GM21367 (cell line): ENCODE data around the gene CHMP1B.

Experiments used
- ATAC-seq: cut with Tn5 transposase; IDR thresholded peaks from one replicate; pipeline ENCODE4 v1.9.1; 2021; ENCODE audit not compliant: unreplicated experiment

CHMP1B gene

GRCh38 chr18:11851146-11851805 is at the start of gene CHMP1B:
CHMP1B (plus strand) TSS chr18:11851413; CDS start chr18:11851512, 99 bp downstream.
- ATAC-seq: peak; percentile 87

GRCh38 chr18:11801573-11801972 is 49.6 kb upstream of the CHMP1B start:
- no peak for ATAC-seq

- no peak for ATAC-seq
Measured at GRCh38 chr18:11802158-11802557, 49.1 kb upstream of the CHMP1B start.

- ATAC-seq: no peak
Measured at GRCh38 chr18:11802586-11802985, 48.6 kb upstream of the CHMP1B start.

- ATAC-seq: no peak
Measured at GRCh38 chr18:11807233-11807632, 44.0 kb upstream of the CHMP1B start.

- no peak for ATAC-seq
Measured at GRCh38 chr18:11808001-11808855, 43.0 kb upstream of the CHMP1B start.

GRCh38 chr18:11809895-11810294 is 41.3 kb upstream of the CHMP1B start:
- ATAC-seq: no peak

GRCh38 chr18:11810379-11810778 is 40.8 kb upstream of the CHMP1B start:
- no peak for ATAC-seq

GRCh38 chr18:11811009-11811408 is 40.2 kb upstream of the CHMP1B start:
- no peak for ATAC-seq

GRCh38 chr18:11817229-11817628 is 34.0 kb upstream of the CHMP1B start:
- no peak for ATAC-seq

- ATAC-seq: no peak
Measured at GRCh38 chr18:11818486-11819203, 32.6 kb upstream of the CHMP1B start.

GRCh38 chr18:11819938-11820337 is 31.3 kb upstream of the CHMP1B start:
- no peak for ATAC-seq

GRCh38 chr18:11820697-11821096 is 30.5 kb upstream of the CHMP1B start:
- ATAC-seq: no peak

- ATAC-seq: no peak
Measured at GRCh38 chr18:11821208-11821607, 30.0 kb upstream of the CHMP1B start.

- ATAC-seq: no peak
Measured at GRCh38 chr18:11821643-11822237, 29.5 kb upstream of the CHMP1B start.

GRCh38 chr18:11823545-11823944 is 27.7 kb upstream of the CHMP1B start:
- no peak for ATAC-seq

- ATAC-seq: no peak
Measured at GRCh38 chr18:11826836-11827235, 24.4 kb upstream of the CHMP1B start.

- no peak for ATAC-seq
Measured at GRCh38 chr18:11828786-11829432, 22.3 kb upstream of the CHMP1B start.

GRCh38 chr18:11830585-11830984 is 20.6 kb upstream of the CHMP1B start:
- no peak for ATAC-seq

- no peak for ATAC-seq
Measured at GRCh38 chr18:11831921-11832320, 19.3 kb upstream of the CHMP1B start.

GRCh38 chr18:11834772-11835171 is 16.4 kb upstream of the CHMP1B start:
- ATAC-seq: no peak
